ENCODE measurements around the gene STARD3NL. TPM values are rescaled to one million over a fixed set of nuclear protein-coding genes. Genes with fewer than 3 reads are reported as not detected.
"Not testable (repeated sequence)": the region's sequence is repeated elsewhere in the genome, so short reads cannot be mapped to it uniquely, and the experiment has no call there.

The STARD3NL gene
- total RNA-seq, 1 donor from 2014 or later: 61.1 TPM

GRCh38 chr7:38257350-38257677 lies 79.3 kb downstream of the STARD3NL start:
- H3K27ac Mint-ChIP-seq: no peak overlapping the region
- H3K36me3 Mint-ChIP-seq (ENCODE audit: insufficient read depth): no peaks in the 10 kb centered on the region
- no peak for DNase-seq (ENCODE audit: low spot score, unreplicated experiment)
- H3K27me3 Mint-ChIP-seq: no peaks in the 10 kb centered on the region
- TF ChIP-seq, protein P1, sequence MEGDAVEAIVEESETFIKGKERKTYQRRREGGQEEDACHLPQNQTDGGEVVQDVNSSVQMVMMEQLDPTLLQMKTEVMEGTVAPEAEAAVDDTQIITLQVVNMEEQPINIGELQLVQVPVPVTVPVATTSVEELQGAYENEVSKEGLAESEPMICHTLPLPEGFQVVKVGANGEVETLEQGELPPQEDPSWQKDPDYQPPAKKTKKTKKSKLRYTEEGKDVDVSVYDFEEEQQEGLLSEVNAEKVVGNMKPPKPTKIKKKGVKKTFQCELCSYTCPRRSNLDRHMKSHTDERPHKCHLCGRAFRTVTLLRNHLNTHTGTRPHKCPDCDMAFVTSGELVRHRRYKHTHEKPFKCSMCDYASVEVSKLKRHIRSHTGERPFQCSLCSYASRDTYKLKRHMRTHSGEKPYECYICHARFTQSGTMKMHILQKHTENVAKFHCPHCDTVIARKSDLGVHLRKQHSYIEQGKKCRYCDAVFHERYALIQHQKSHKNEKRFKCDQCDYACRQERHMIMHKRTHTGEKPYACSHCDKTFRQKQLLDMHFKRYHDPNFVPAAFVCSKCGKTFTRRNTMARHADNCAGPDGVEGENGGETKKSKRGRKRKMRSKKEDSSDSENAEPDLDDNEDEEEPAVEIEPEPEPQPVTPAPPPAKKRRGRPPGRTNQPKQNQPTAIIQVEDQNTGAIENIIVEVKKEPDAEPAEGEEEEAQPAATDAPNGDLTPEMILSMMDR (IDR thresholded peaks at IDR 0.05; ENCODE audit: unreplicated experiment): no peak
- H3K4me1 Mint-ChIP-seq (ENCODE audit: low read depth): no peaks in the 10 kb centered on the region
- H3K9me3 Mint-ChIP-seq (ENCODE audit: low read depth): no peaks in the 10 kb centered on the region
- no peak overlapping the region for H3K4me3 Mint-ChIP-seq (ENCODE audit: low read depth)

DNA sequence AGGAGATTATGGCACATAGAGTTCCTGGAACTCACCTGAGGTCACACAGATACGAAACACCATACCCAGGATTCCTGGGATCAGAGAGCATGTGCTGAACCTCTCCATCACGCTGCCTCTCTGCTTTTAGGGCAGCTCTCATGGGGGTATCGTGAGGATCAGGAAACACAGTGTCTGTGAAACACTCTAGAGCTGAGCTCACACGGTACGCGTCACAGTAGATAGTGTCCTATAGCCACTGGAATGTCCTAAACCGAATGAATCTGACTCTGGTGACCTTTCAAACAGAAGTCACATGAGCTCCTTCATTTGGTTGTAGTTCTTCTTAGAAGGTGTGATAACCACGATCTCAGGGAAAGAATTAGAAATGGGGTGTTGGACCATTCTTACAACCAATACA lies 81.1 kb downstream of the STARD3NL start:
- H3K36me3 Mint-ChIP-seq (ENCODE audit: insufficient read depth); H3K4me3 Mint-ChIP-seq (ENCODE audit: low read depth); H3K4me1 Mint-ChIP-seq (ENCODE audit: low read depth); DNase-seq (ENCODE audit: low spot score, unreplicated experiment); H3K27me3 Mint-ChIP-seq; H3K27ac Mint-ChIP-seq; H3K9me3 Mint-ChIP-seq (ENCODE audit: low read depth): not testable (repeated sequence)

GRCh38 chr7:38261601-38262000 lies 83.6 kb downstream of the STARD3NL start:
- not testable (repeated sequence) for H3K36me3 Mint-ChIP-seq (ENCODE audit: insufficient read depth); H3K4me3 Mint-ChIP-seq (ENCODE audit: low read depth); H3K9me3 Mint-ChIP-seq (ENCODE audit: low read depth); H3K27me3 Mint-ChIP-seq; DNase-seq (ENCODE audit: low spot score, unreplicated experiment); H3K27ac Mint-ChIP-seq; H3K4me1 Mint-ChIP-seq (ENCODE audit: low read depth)

- not testable (repeated sequence) for H3K9me3 Mint-ChIP-seq (ENCODE audit: low read depth); H3K27me3 Mint-ChIP-seq; H3K4me3 Mint-ChIP-seq (ENCODE audit: low read depth); H3K4me1 Mint-ChIP-seq (ENCODE audit: low read depth); H3K27ac Mint-ChIP-seq; H3K36me3 Mint-ChIP-seq (ENCODE audit: insufficient read depth); DNase-seq (ENCODE audit: low spot score, unreplicated experiment)
These were observed 84.0 kb downstream of the STARD3NL start for GRCh38 chr7:38262026-38262425.

DNA sequence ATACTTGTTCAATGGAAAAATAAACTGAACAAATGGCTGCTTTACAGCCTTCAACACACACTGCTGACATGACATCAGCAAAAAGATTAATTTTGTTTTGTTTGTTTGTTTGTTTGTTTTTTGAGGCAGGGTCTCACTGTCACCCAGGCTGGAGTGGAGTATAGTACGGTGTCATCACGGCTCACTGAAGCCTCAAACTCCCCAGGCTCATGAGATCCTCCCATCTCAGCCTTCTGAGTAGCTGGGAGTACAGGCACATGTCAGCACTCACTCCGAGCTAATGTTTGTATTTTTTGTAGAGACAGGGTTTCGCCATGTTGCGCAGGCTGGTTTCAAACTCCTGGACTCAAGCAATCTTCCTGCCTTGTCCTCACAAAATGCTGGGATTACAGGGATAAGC lies 84.5 kb downstream of the STARD3NL start:
- H3K36me3 Mint-ChIP-seq (ENCODE audit: insufficient read depth): no peaks in the 10 kb centered on the region
- H3K27ac Mint-ChIP-seq: no peak overlapping the region
- H3K4me3 Mint-ChIP-seq (ENCODE audit: low read depth): no peak overlapping the region
- no peaks in the 10 kb centered on the region for H3K9me3 Mint-ChIP-seq (ENCODE audit: low read depth)
- no peaks in the 10 kb centered on the region for H3K27me3 Mint-ChIP-seq
- no peak for DNase-seq (ENCODE audit: low spot score, unreplicated experiment)
- no peaks in the 10 kb centered on the region for H3K4me1 Mint-ChIP-seq (ENCODE audit: low read depth)
- TF ChIP-seq, protein P1 (IDR thresholded peaks at IDR 0.05; ENCODE audit: unreplicated experiment): no peak

DNA sequence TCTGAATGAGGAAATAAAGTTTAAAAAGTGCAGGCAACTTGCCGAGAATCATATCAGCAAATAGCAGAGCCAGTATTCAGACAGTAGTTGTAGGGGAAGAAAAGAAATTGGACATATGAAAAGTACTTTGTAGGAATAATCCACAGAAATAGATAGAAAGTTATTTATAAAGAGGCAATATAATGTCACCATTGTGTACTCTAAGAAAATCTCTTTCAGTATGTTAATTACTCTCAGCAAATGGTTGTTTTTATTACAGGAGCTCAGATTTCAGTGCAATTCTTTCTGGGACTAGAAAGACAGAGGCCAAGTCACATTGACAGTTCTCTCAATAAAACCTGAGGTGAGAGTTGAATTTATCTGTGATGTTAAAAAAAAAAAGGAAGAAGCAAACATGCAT lies 85.2 kb downstream of the STARD3NL start:
- not testable (repeated sequence) for H3K9me3 Mint-ChIP-seq (ENCODE audit: low read depth); H3K27me3 Mint-ChIP-seq; H3K36me3 Mint-ChIP-seq (ENCODE audit: insufficient read depth); DNase-seq (ENCODE audit: low spot score, unreplicated experiment); H3K27ac Mint-ChIP-seq; H3K4me1 Mint-ChIP-seq (ENCODE audit: low read depth); H3K4me3 Mint-ChIP-seq (ENCODE audit: low read depth)

DNA sequence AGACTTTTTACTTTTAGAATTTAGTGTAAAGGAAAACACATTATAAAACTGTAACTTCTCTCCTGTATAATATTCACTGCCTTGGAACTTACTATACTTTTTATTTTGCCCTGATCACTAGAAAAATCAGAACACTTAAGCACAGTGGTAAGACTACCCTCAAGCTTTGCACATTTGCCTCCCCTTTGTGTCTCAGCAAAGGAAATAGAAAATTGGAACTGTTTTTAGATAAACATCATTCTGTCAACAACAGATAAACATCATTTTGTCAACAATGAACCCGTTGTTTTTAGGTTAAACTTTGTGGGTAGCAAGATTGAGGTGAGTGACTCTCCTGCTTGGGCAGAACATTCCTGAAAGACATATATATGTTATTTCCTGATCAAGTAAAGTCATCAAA lies 86.6 kb downstream of the STARD3NL start:
- not testable (repeated sequence) for H3K4me1 Mint-ChIP-seq (ENCODE audit: low read depth); H3K27ac Mint-ChIP-seq; H3K36me3 Mint-ChIP-seq (ENCODE audit: insufficient read depth); DNase-seq (ENCODE audit: low spot score, unreplicated experiment); H3K27me3 Mint-ChIP-seq; H3K4me3 Mint-ChIP-seq (ENCODE audit: low read depth); H3K9me3 Mint-ChIP-seq (ENCODE audit: low read depth)

GRCh38 chr7:38265958-38266357 lies 87.9 kb downstream of the STARD3NL start:
- not testable (repeated sequence) for H3K4me1 Mint-ChIP-seq (ENCODE audit: low read depth)

DNA sequence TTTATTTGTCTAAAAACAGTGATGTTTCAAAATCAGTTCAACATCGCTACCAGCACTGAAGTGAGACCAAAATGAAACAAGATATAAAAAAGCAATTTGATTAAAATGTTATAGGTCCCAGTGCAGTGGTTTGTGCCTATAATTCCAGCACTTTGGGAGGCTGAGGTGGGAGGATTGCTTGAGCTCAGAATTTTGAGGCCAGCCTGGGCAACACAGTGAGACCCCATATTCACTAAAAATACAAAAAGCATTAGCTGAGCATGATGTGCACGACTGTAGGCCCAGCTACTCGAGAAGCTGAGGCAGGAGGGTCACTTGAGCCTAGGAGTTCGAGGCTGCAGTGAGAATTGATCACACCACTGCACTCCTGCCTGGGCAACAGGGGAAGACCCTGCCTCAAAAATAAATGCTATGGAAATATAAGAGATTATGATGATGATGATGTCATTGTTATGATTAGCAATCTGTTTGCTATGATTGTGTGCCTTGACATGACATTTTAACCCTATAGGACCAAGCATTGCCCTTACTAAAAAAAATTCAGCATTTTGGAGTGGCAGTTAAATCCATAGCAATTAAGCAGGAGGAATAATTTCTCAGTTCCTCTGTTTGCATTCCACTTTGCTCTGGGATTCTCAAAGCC lies 91.8 kb downstream of the STARD3NL start:
- H3K36me3 Mint-ChIP-seq (ENCODE audit: insufficient read depth); H3K4me3 Mint-ChIP-seq (ENCODE audit: low read depth); H3K27me3 Mint-ChIP-seq: not testable (repeated sequence)

More at GRCh38 chr7:38265958-38266357, 87.9 kb downstream of the STARD3NL start:
- H3K27ac Mint-ChIP-seq; DNase-seq (ENCODE audit: low spot score, unreplicated experiment); H3K36me3 Mint-ChIP-seq (ENCODE audit: insufficient read depth); H3K9me3 Mint-ChIP-seq (ENCODE audit: low read depth); H3K27me3 Mint-ChIP-seq; H3K4me3 Mint-ChIP-seq (ENCODE audit: low read depth): not testable (repeated sequence)

GRCh38 chr7:38270405-38270804 lies 92.4 kb downstream of the STARD3NL start:
- H3K36me3 Mint-ChIP-seq (ENCODE audit: insufficient read depth); H3K9me3 Mint-ChIP-seq (ENCODE audit: low read depth); H3K27ac Mint-ChIP-seq; H3K4me3 Mint-ChIP-seq (ENCODE audit: low read depth); DNase-seq (ENCODE audit: low spot score, unreplicated experiment); H3K4me1 Mint-ChIP-seq (ENCODE audit: low read depth); H3K27me3 Mint-ChIP-seq: not testable (repeated sequence)

More for the DNA sequence above, 91.8 kb downstream of the STARD3NL start:
- H3K27ac Mint-ChIP-seq; DNase-seq (ENCODE audit: low spot score, unreplicated experiment); H3K9me3 Mint-ChIP-seq (ENCODE audit: low read depth); H3K4me1 Mint-ChIP-seq (ENCODE audit: low read depth): not testable (repeated sequence)
